CD8-positive, alpha-beta memory T cell (primary cell): ENCODE data around the gene IL17C. TPM values are rescaled to one million over a fixed set of nuclear protein-coding genes. Genes with fewer than 3 reads are reported as not detected.

Source experiments
- CTCF ChIA-PET: fragments of 350-600 bp; sonication (Branson Sonifier 250); formaldehyde crosslinking; loops from one replicate; lab custom pipeline; 2021; ENCODE audit warnings: antibody characterized with exemption; lab: Charles Lee
- POLR2A ChIA-PET: fragments of 350-600 bp; sonication (Branson Sonifier 250); formaldehyde crosslinking; loops from one replicate; lab custom pipeline; 2021; ENCODE audit warnings: antibody characterized with exemption; lab: Charles Lee
- DNase-seq, 5 donors: peaks; one replicate each; pipeline versions ENCODE4 v3.0.0 to v3.0.0-alpha.2; 2020 to 2022; ENCODE audit warnings: mixed read lengths in 1 of 5
- H3K27ac ChIP-seq: one replicate; pipeline ENCODE4 v1.7.0; 2013; ENCODE audit warnings: low read depth, mild to moderate bottlenecking, low read length, moderate library complexity
- H3K27me3 ChIP-seq: 2 replicates; pipeline ENCODE4 v1.7.0; 2013; ENCODE audit warnings: low read length, mild to moderate bottlenecking; ENCODE audit not compliant: insufficient read depth, poor library complexity, severe bottlenecking
- H3K36me3 ChIP-seq: 2 replicates; pipeline ENCODE4 v1.7.0; 2013; ENCODE audit warnings: mild to moderate bottlenecking, low read length, moderate library complexity; ENCODE audit not compliant: insufficient read depth
- H3K4me1 ChIP-seq: 2 replicates; pipeline ENCODE4 v1.7.0; 2013; ENCODE audit warnings: mild to moderate bottlenecking, low read length, moderate library complexity; ENCODE audit not compliant: insufficient read depth
- H3K4me3 ChIP-seq: 2 replicates; pipeline ENCODE4 v1.7.0; 2013; ENCODE audit warnings: mild to moderate bottlenecking, low read length
- H3K9me3 ChIP-seq: 2 replicates; pipeline ENCODE4 v1.7.0; 2013; ENCODE audit warnings: mild to moderate bottlenecking, low read length
- H3K27ac Mint-ChIP-seq, 8 donors: one replicate each; pipeline ENCODE4 v1.8.0; 2020 to 2021; ENCODE audit warnings: mixed read lengths in 8 of 8, mild to moderate bottlenecking in 6 of 8, inconsistent platforms in 3 of 8, moderate library complexity in 3 of 8
- H3K27me3 Mint-ChIP-seq, 2 donors: one replicate each; pipeline ENCODE4 v1.8.0; 2020 to 2021; ENCODE audit warnings: mixed read lengths in 2 of 2, mild to moderate bottlenecking in 1 of 2, moderate library complexity in 1 of 2
- H3K36me3 Mint-ChIP-seq, 3 donors: one replicate each; pipeline ENCODE4 v1.8.0; 2020 to 2021; ENCODE audit warnings: mixed read lengths in 3 of 3, inconsistent platforms in 1 of 3, mild to moderate bottlenecking in 1 of 3
- H3K4me1 Mint-ChIP-seq, 3 donors: one replicate each; pipeline ENCODE4 v1.8.0; 2020 to 2021; ENCODE audit warnings: mixed read lengths in 3 of 3, inconsistent platforms in 1 of 3, mild to moderate bottlenecking in 1 of 3
- H3K4me3 Mint-ChIP-seq, 7 donors: one replicate each; pipeline ENCODE4 v1.8.0; 2020 to 2021; ENCODE audit warnings: mixed read lengths in 7 of 7, mild to moderate bottlenecking in 6 of 7, moderate library complexity in 4 of 7, inconsistent platforms in 2 of 7
- H3K9me3 Mint-ChIP-seq, 5 donors: one replicate each; pipeline ENCODE4 v1.8.0; 2020 to 2022; ENCODE audit warnings: mixed read lengths in 5 of 5, mild to moderate bottlenecking in 3 of 5, moderate library complexity in 2 of 5, inconsistent platforms in 1 of 5
- polyA plus RNA-seq: library from polyadenylated mRNA; unstranded; fragments of 300-500 nt; fragmentation: Illumina TruSeq; gene quantifications from one replicate; pipeline ENCODE4 v1.2.3, GENCODE V29; 2021
- total RNA-seq, 2 experiments: library from RNA; stranded (reverse); gene quantifications; one replicate each; pipeline ENCODE4 v1.2.3, GENCODE V29; 2021

Gene IL17C
- total and polyA plus RNA-seq, 3 experiments from 2014 or later: 0.22 TPM; not detected in 2

- Histone ChIP-seq H3K9me3 (no peaks in the 10 kb centered on the region), H3K36me3 (no peaks in the 10 kb centered on the region), H3K4me3 (no peak overlapping the region), H3K27me3 (no peaks in the 10 kb centered on the region), H3K27ac (no peak overlapping the region), H3K4me1 (peaks cover 22% of the 10 kb centered on the region)
- Mint-ChIP-seq H3K4me3 (no peak overlapping the region), H3K27ac (no peak overlapping the region), H3K36me3 (peaks cover 0 to 45% (median 4%) of the 10 kb centered on the region in 3 donors), H3K27me3 (peaks cover 0 to 7% of the 10 kb centered on the region in 2 donors), H3K9me3 (no peaks in the 10 kb centered on the region), H3K4me1 (peaks cover 25 to 59% (median 26%) of the 10 kb centered on the region in 3 donors)
- ChIA-PET POLR2A (interaction anchor here (1.2 kb wide), 1 partner anchor 23 kb away, joined by 5 read pairs; no protein-coding TSS in a partner anchor), CTCF (no interaction called here)
- no peak for DNase-seq
Measured at GRCh38 chr16:88642881-88643643, 4.7 kb downstream of the IL17C start.

- ChIA-PET CTCF (no interaction called here), POLR2A (no interaction called here)
- Mint-ChIP-seq H3K4me3 (peak overlapping the region in 1 of 7 donors; percentile 72), H3K36me3 (peaks cover 0 to 48% (median 4%) of the 10 kb centered on the region in 3 donors), H3K4me1 (peaks cover 19 to 58% (median 23%) of the 10 kb centered on the region in 3 donors), H3K27me3 (peaks cover 0 to 7% of the 10 kb centered on the region in 2 donors), H3K9me3 (no peaks in the 10 kb centered on the region), H3K27ac (peak overlapping the region in 1 of 8 donors; percentile 83)
- H3K27me3 ChIP-seq: no peaks in the 10 kb centered on the region
- peaks cover 17% of the 10 kb centered on the region for H3K4me1 ChIP-seq
- H3K36me3 ChIP-seq: no peaks in the 10 kb centered on the region
- H3K27ac ChIP-seq: no peak overlapping the region
- no peak for DNase-seq
- no peaks in the 10 kb centered on the region for H3K9me3 ChIP-seq
- H3K4me3 ChIP-seq: no peak overlapping the region
Measured at GRCh38 chr16:88643644-88643932, 5.2 kb downstream of the IL17C start.

GRCh38 chr16:88645455-88645854, 7.1 kb downstream of the IL17C start:
- no peaks in the 10 kb centered on the region for H3K9me3 Mint-ChIP-seq
- peak overlapping the region in 3 of 8 donors; percentile 61 to 85 (median 69) for H3K27ac Mint-ChIP-seq
- H3K4me1 Mint-ChIP-seq: peaks cover 20 to 53% (median 21%) of the 10 kb centered on the region in 3 donors
- no peak overlapping the region for H3K27ac ChIP-seq
- ChIA-PET POLR2A (no interaction called here), CTCF (no interaction called here)
- peaks cover 13% of the 10 kb centered on the region for H3K4me1 ChIP-seq
- peaks cover 0 to 4% of the 10 kb centered on the region in 2 donors for H3K27me3 Mint-ChIP-seq
- no peaks in the 10 kb centered on the region for H3K9me3 ChIP-seq
- no peak overlapping the region for H3K4me3 ChIP-seq
- no peak for DNase-seq
- H3K36me3 Mint-ChIP-seq: peaks cover 0 to 58% (median 4%) of the 10 kb centered on the region in 3 donors
- no peaks in the 10 kb centered on the region for H3K27me3 ChIP-seq
- H3K4me3 Mint-ChIP-seq: peak overlapping the region in 2 of 7 donors; percentile 13 to 72
- H3K36me3 ChIP-seq: peaks cover 5% of the 10 kb centered on the region

GRCh38 chr16:88645941-88646340, 7.6 kb downstream of the IL17C start:
- POLR2A ChIA-PET: no interaction called here
- H3K36me3 Mint-ChIP-seq: peaks cover 0 to 60% (median 4%) of the 10 kb centered on the region in 3 donors

GRCh38 chr16:88646345-88647034, 8.1 kb downstream of the IL17C start:
- Histone ChIP-seq H3K27me3 (no peaks in the 10 kb centered on the region), H3K9me3 (no peaks in the 10 kb centered on the region), H3K4me1 (peaks cover 18% of the 10 kb centered on the region), H3K27ac (no peak overlapping the region), H3K36me3 (peaks cover 5% of the 10 kb centered on the region), H3K4me3 (no peak overlapping the region)
- Mint-ChIP-seq H3K4me1 (peaks cover 24 to 52% (median 24%) of the 10 kb centered on the region in 3 donors), H3K27me3 (peaks cover 0 to 2% of the 10 kb centered on the region in 2 donors), H3K27ac (peak overlapping the region in 3 of 8 donors; percentile 42 to 92 (median 87)), H3K4me3 (peak overlapping the region in 1 of 7 donors; percentile 16), H3K36me3 (peaks cover 0 to 63% (median 4%) of the 10 kb centered on the region in 3 donors), H3K9me3 (no peaks in the 10 kb centered on the region)
- ChIA-PET CTCF (interaction anchor here (2.7 kb wide), 1 partner anchor 14 kb away, joined by 5 read pairs; no protein-coding TSS in a partner anchor), POLR2A (no interaction called here)
- DNase-seq: no peak

More at GRCh38 chr16:88645941-88646340, 7.6 kb downstream of the IL17C start:
- Histone ChIP-seq H3K27me3 (no peaks in the 10 kb centered on the region), H3K9me3 (no peaks in the 10 kb centered on the region), H3K4me3 (no peak overlapping the region), H3K36me3 (peaks cover 5% of the 10 kb centered on the region), H3K27ac (no peak overlapping the region), H3K4me1 (peaks cover 13% of the 10 kb centered on the region)
- CTCF ChIA-PET: interaction anchor here (2.7 kb wide), 1 partner anchor 13 kb away, joined by 5 read pairs; no protein-coding TSS in a partner anchor
- H3K4me3 Mint-ChIP-seq: peak overlapping the region in 1 of 7 donors; percentile 16
- peaks cover 19 to 51% (median 20%) of the 10 kb centered on the region in 3 donors for H3K4me1 Mint-ChIP-seq
- DNase-seq: no peak
- H3K27me3 Mint-ChIP-seq: peaks cover 0 to 2% of the 10 kb centered on the region in 2 donors
- no peaks in the 10 kb centered on the region for H3K9me3 Mint-ChIP-seq
- peak overlapping the region in 1 of 8 donors; percentile 42 for H3K27ac Mint-ChIP-seq

GRCh38 chr16:88647178-88648070, 9.1 kb downstream of the IL17C start:
- Mint-ChIP-seq H3K4me3 (peak overlapping the region in 4 of 7 donors; percentile 8 to 73 (median 40)), H3K4me1 (peaks cover 20 to 53% (median 26%) of the 10 kb centered on the region in 3 donors), H3K36me3 (peaks cover 0 to 56% (median 4%) of the 10 kb centered on the region in 3 donors), H3K27ac (peak overlapping the region in 4 of 8 donors; percentile 33 to 92 (median 56)), H3K27me3 (peaks cover 0 to 2% of the 10 kb centered on the region in 2 donors), H3K9me3 (no peaks in the 10 kb centered on the region)
- H3K4me3 ChIP-seq: no peak overlapping the region
- no peak overlapping the region for H3K27ac ChIP-seq
- peaks cover 24% of the 10 kb centered on the region for H3K4me1 ChIP-seq
- H3K9me3 ChIP-seq: no peaks in the 10 kb centered on the region
- ChIA-PET POLR2A (no interaction called here), CTCF (interaction anchor here (2.7 kb wide), 1 partner anchor 15 kb away, joined by 5 read pairs; no protein-coding TSS in a partner anchor)
- peak in 1 of 5 donors; percentile 38 for DNase-seq
- H3K36me3 ChIP-seq: peaks cover 5% of the 10 kb centered on the region
- H3K27me3 ChIP-seq: no peaks in the 10 kb centered on the region

- CTCF ChIA-PET: interaction anchor here (0.8 to 1.9 kb wide), 4 partner anchors 29 to 88 kb away, joined by 3 to 6 read pairs (median 4); no protein-coding TSS in a partner anchor
- H3K27me3 Mint-ChIP-seq: peaks cover 0 to 2% of the 10 kb centered on the region in 2 donors
- Histone ChIP-seq H3K36me3 (peaks cover 5% of the 10 kb centered on the region), H3K4me3 (peak overlapping the region; percentile 96), H3K9me3 (no peaks in the 10 kb centered on the region), H3K27me3 (no peaks in the 10 kb centered on the region), H3K4me1 (peaks cover 24% of the 10 kb centered on the region), H3K27ac (peak overlapping the region; percentile 95)
- POLR2A ChIA-PET: interaction anchor here (0.6 to 3.3 kb wide), 10 partner anchors 9 to 162 kb away, joined by 3 to 9 read pairs (median 3); partner anchors contain the start of gene APRT
- H3K9me3 Mint-ChIP-seq: no peaks in the 10 kb centered on the region
- H3K4me1 Mint-ChIP-seq: peaks cover 18 to 48% (median 21%) of the 10 kb centered on the region in 3 donors
- DNase-seq: no peak
- H3K27ac Mint-ChIP-seq: peak overlapping the region; percentile 25 to 98 (median 87)
- peaks cover 0 to 53% (median 0%) of the 10 kb centered on the region in 3 donors for H3K36me3 Mint-ChIP-seq
- peak overlapping the region; percentile 90 to 98 (median 95) for H3K4me3 Mint-ChIP-seq
Measured at GRCh38 chr16:88649195-88649923, 11.0 kb downstream of the IL17C start.
